Right cardiac atrium (tissue), 5 donors: Measurements from ENCODE around the gene B9D1. TPM values are rescaled to one million over a fixed set of nuclear protein-coding genes. Genes with fewer than 3 reads are reported as not detected.

Experiments used
- ATAC-seq, 2 donors: fragments of 200-7000 bp; cut with Tn5 transposase; one replicate each; pipeline versions ENCODE4 v1.8.0 to v1.9.1; 2020; ENCODE audit warnings: moderate library complexity in 2 of 2, mild to moderate bottlenecking in 1 of 2
- DNase-seq, 3 donors: peaks; one replicate each; pipeline ENCODE4 v3.0.0-alpha.2; 2020
- H3K27ac ChIP-seq: one replicate; pipeline ENCODE4 v1.5.1; 2013; ENCODE audit warnings: mild to moderate bottlenecking, low read length, control low read depth, moderate library complexity
- H3K27me3 ChIP-seq: one replicate; pipeline ENCODE4 v1.6.1; 2013; ENCODE audit not compliant: control insufficient read depth, insufficient read depth
- H3K4me1 ChIP-seq: one replicate; pipeline ENCODE4 v1.6.1; 2013; ENCODE audit warnings: low read length; ENCODE audit not compliant: control insufficient read depth, insufficient read depth
- H3K4me3 ChIP-seq: one replicate; pipeline ENCODE4 v1.5.1; 2013; ENCODE audit warnings: low read length, control low read depth
- H3K9me3 ChIP-seq: one replicate; pipeline ENCODE4 v1.6.1; 2013; ENCODE audit warnings: low read length; ENCODE audit not compliant: control insufficient read depth
- WGBS: extraction: QIAGEN DNeasy Blood & Tissue Kit; methylation state at CpG from one replicate; pipeline ENCODE4 v1.1.7; 2013; 5-methylcytosine and 5-hydroxymethylcytosine counted together
- intact Hi-C, 4 donors: fragments of 100-400 bp; cut with DNase I; formaldehyde crosslinking; loops; one replicate each; pipeline versions ENCODE4 v1.11.0 to v1.14.0; 2022 to 2023
- polyA plus RNA-seq: library from polyadenylated mRNA; stranded (reverse); fragments of 200-250 nt; gene quantifications from one replicate; pipeline ENCODE4 v1.2.3, GENCODE V29; 2013
- total RNA-seq, 4 donors: library from RNA; stranded (reverse); fragmentation: NEBNext Ultra II Directional; extraction: Animal tissue kit (Norgen Biotek cat#: 25700); gene quantifications; one replicate each; pipeline ENCODE4 v1.2.1, GENCODE V29; 2021
- donor health status: healthy with polysubstance abuse.
- donor health status: DM: no; HTN: yes; CAD: no.
- donor health status: DM: no; HTN: no; CAD: no.
- donor health status: DM: no; HTN: yes; CAD: no; lungs with severe emphysema.
- donor health status: DM: yes; HTN: yes; CAD: no.

The B9D1 gene
- total and polyA plus RNA-seq, 5 donors = 9.8 to 20.9 (median 12.2) TPM

- peaks cover 23% of the 10 kb centered on the region for H3K4me1 ChIP-seq
- H3K9me3 ChIP-seq = no peaks in the 10 kb centered on the region
- peak overlapping the region; percentile 93 for H3K27ac ChIP-seq
- DNase-seq (no peak), ATAC-seq (no peak)
- intact Hi-C loops = loop anchor here in 1 of 4 donors (10.0 kb wide), 1 partner anchor 63 kb away; no protein-coding TSS in a partner anchor
- H3K27me3 ChIP-seq = no peaks in the 10 kb centered on the region
- 71% methylated on average over 2 of the region's 2 CpGs for WGBS
- no peak overlapping the region for H3K4me3 ChIP-seq
Measured at GRCh38 chr17:19387921-19388521, 25.5 kb upstream of the B9D1 start.

GRCh38 chr17:19386974-19387920 is 24.7 kb upstream of the B9D1 start, which contains the start of gene MFAP4:
Gene MFAP4 (minus strand): TSS chr17:19387190. CDS start chr17:19387155, 35 bp downstream.
- WGBS = 11% methylated on average over 22 of the region's 22 CpGs
- peak; percentile 63 to 65 for ATAC-seq
- Histone ChIP-seq H3K27me3 (no peaks in the 10 kb centered on the region), H3K27ac (peak within 1 kb of the TSS; percentile 93), H3K4me1 (peaks cover 23% of the 10 kb centered on the region), H3K9me3 (no peaks in the 10 kb centered on the region), H3K4me3 (peak within 1 kb of the TSS; percentile 3)
- DNase-seq = peak; percentile 82 to 92 (median 91)
- intact Hi-C loops = loop anchor here in 1 of 4 donors (10.0 kb wide), 1 partner anchor 62 kb away; no protein-coding TSS in a partner anchor

DNA sequence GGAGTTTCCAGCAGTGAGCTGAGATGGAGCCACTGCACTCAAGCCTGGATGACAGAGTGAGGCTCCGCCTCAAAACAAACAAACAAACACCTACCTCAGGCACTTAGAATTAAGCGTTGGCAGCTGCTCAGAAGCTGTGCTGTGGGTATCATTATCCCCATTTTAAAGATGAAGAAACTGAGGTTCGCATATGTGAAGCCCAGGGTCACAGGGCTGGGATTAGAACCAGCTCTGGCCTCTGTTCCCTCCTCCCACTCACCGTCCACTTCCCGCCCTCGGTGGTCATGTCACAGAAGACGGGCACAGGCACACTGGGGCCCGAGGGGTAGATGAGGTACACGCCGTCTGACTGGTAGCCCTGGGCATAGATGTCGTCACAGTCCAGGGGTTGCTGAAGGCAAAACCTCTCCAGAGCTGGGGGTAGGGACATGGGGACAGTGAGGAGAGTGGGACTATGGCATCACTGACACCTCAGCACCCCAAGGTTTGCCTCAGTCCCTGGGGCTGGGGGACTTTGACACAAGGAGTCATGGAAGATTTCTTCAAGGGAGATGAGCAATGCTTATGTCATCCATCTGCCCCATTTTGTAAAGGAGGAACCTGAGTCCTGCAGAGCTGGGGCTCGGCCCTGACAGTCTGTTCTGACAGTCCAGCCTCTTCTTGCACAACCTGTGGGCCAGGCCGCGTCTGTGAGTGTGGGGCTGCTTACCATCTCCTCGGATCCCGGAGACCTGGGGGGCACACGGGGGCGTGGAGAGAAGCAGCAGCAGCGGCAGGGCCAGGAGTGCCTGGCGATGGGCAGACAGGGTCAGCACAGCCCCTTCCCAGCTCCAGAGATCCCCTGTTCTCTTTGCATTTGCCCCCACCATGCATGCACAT is 23.8 kb upstream of the B9D1 start:
- ATAC-seq = peak; percentile 3 to 35
- peaks cover 23% of the 10 kb centered on the region for H3K4me1 ChIP-seq
- intact Hi-C loops = loop anchor here in 1 of 4 donors (10.0 kb wide), 1 partner anchor 61 kb away; no protein-coding TSS in a partner anchor
- H3K9me3 ChIP-seq = no peaks in the 10 kb centered on the region
- 45% methylated on average over 20 of the region's 20 CpGs for WGBS
- peak overlapping the region; percentile 36 for H3K27ac ChIP-seq
- no peak overlapping the region for H3K4me3 ChIP-seq
- H3K27me3 ChIP-seq = no peaks in the 10 kb centered on the region
- DNase-seq = peak; percentile 75 to 86 (median 81)

DNA sequence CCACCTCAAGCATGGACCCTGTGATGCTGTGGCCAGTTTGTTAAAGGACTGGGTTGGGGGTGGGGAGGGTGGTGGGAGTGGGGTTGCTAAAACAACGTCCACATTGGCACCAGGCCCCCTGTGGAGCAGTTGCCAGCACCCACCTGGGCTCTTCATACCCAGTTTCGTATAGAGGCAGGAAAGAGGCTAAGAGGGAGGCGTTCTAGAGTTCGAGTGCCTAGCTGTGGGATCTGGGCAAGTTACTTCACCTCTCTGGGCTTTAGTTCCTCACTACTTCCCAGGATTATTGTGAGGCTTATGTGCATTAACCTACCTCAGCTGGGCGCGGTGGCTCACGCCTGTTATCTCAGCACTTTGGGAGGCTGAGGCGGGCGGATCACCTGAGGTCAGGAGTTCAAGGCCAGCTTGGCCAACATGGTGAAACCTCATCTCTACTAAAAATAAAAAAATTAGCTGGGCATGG is 23.0 kb upstream of the B9D1 start:
- H3K9me3 ChIP-seq = no peaks in the 10 kb centered on the region
- H3K27me3 ChIP-seq = no peaks in the 10 kb centered on the region
- WGBS = 72% methylated on average over 9 of the region's 9 CpGs
- peaks cover 23% of the 10 kb centered on the region for H3K4me1 ChIP-seq
- H3K27ac ChIP-seq = peak overlapping the region; percentile 56
- ATAC-seq (no peak), DNase-seq (peak in 1 of 3 donors; percentile 74)
- H3K4me3 ChIP-seq = no peak overlapping the region
- intact Hi-C loops = loop anchor here in 1 of 4 donors (10.0 kb wide), 1 partner anchor 61 kb away; no protein-coding TSS in a partner anchor

DNA sequence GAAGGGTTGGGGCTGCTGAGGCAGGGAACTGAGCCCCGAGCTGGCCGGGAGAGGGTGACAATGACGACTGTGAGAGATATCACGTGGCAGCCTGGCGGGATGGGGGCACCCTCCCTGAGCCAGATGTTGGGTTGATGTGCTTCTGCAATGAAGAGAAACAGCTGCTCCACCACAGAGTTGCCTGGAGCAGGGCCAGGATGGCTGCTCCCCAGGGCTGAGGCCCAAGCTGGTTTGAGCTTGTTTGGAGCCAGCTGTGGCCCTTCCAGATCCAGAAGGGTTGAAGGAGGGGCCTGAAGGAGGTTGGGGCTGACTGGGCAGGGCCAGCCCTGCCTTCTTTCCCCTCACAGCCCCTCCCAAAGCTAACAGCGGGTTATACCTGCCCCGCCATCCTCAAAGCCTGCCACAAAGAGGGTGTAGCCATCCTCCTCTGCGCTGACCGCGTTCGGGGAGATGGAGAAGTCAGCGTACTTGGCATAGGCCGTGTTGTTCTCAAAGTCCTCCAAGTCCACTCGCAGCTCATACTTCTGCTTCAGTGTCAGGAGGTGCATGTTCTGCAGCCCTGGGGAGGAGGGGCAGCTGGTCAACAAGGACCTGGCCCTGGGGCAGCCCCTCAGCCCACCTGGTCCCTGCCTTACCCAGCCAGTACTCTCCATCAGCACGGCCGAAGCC is 22.3 kb upstream of the B9D1 start:
- peak; percentile 92 to 98 (median 96) for DNase-seq
- intact Hi-C loops = loop anchor here in 1 of 4 donors (10.0 kb wide), 1 partner anchor 60 kb away; no protein-coding TSS in a partner anchor

GRCh38 chr17:19383681-19384470 is 21.4 kb upstream of the B9D1 start:
- Histone ChIP-seq H3K4me3 (no peak overlapping the region), H3K4me1 (peaks cover 23% of the 10 kb centered on the region), H3K27me3 (no peaks in the 10 kb centered on the region), H3K27ac (peak overlapping the region; percentile 73), H3K9me3 (no peaks in the 10 kb centered on the region)
- WGBS = 63% methylated on average over 6 of the region's 6 CpGs
- ATAC-seq (peak; percentile 3 to 12), DNase-seq (peak; percentile 75 to 84 (median 78))
- intact Hi-C loops = loop anchor here in 1 of 4 donors (10.0 kb wide), 1 partner anchor 59 kb away; no protein-coding TSS in a partner anchor

More for the DNA sequence above, 22.3 kb upstream of the B9D1 start:
- Histone ChIP-seq H3K4me1 (peaks cover 23% of the 10 kb centered on the region), H3K27ac (peak overlapping the region; percentile 73), H3K4me3 (no peak overlapping the region), H3K27me3 (no peaks in the 10 kb centered on the region), H3K9me3 (no peaks in the 10 kb centered on the region)
- peak; percentile 68 to 69 for ATAC-seq
- 30% methylated on average over 16 of the region's 16 CpGs for WGBS

DNA sequence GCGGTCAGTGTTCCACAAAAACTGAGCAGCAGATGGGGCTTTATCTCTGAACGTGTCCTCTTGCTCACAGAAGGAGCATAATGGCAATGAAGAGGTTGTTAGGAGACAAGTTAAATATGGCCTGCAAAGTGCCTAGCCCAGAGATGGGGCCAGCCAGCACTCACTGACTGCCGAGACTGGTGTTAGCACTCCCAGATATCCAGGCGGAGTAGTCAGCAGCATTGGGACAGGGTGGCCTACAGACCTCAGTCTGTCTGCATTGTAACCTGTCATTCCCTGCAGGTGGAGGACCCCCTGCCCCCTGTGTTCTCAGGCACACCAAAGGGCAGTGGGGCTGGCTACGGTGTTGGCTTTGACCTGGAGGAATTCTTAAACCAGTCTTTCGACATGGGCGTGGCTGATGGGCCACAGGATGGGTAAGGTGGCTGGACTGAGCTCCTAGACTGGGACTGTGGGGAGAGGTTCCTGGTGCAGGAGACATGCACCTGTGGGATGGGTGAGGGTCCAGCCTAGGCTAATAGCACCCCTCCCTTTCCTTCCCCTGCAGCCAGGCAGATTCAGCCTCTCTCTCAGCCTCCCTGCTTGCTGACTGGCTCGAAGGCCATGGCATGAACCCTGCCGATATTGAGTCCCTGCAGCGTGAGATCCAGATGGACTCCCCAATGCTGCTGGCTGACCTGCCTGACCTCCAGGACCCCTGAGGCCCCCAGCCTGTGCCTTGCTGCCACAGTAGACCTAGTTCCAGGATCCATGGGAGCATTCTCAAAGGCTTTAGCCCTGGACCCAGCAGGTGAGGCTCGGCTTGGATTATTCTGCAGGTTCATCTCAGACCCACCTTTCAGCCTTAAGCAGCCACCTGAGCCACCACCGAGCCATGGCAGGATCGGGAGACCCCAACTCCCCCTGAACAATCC is 20.3 kb upstream of the B9D1 start:
- 74% methylated on average over 13 of the region's 13 CpGs for WGBS
- no peak overlapping the region for H3K4me3 ChIP-seq
- no peaks in the 10 kb centered on the region for H3K27me3 ChIP-seq
- ATAC-seq (no peak), DNase-seq (peak in 1 of 3 donors; percentile 13)
- H3K27ac ChIP-seq = no peak overlapping the region
- H3K4me1 ChIP-seq = peaks cover 17% of the 10 kb centered on the region
- no peaks in the 10 kb centered on the region for H3K9me3 ChIP-seq
- intact Hi-C loops = loop anchor here in 1 of 4 donors (10.0 kb wide), 1 partner anchor 58 kb away; no protein-coding TSS in a partner anchor

- Histone ChIP-seq H3K4me3 (no peak overlapping the region), H3K27me3 (no peaks in the 10 kb centered on the region), H3K27ac (no peak overlapping the region), H3K4me1 (peaks cover 14% of the 10 kb centered on the region), H3K9me3 (no peaks in the 10 kb centered on the region)
- DNase-seq (peak; percentile 14 to 67 (median 51)), ATAC-seq (no peak)
- intact Hi-C loops = loop anchor here in 1 of 4 donors (10.0 kb wide), 1 partner anchor 57 kb away; no protein-coding TSS in a partner anchor
- 90% methylated on average over 31 of the region's 31 CpGs for WGBS
Measured at GRCh38 chr17:19381741-19382444, 19.4 kb upstream of the B9D1 start.
